ENCODE results near the gene ATP5MC2.

ATP5MC2 gene

DNA sequence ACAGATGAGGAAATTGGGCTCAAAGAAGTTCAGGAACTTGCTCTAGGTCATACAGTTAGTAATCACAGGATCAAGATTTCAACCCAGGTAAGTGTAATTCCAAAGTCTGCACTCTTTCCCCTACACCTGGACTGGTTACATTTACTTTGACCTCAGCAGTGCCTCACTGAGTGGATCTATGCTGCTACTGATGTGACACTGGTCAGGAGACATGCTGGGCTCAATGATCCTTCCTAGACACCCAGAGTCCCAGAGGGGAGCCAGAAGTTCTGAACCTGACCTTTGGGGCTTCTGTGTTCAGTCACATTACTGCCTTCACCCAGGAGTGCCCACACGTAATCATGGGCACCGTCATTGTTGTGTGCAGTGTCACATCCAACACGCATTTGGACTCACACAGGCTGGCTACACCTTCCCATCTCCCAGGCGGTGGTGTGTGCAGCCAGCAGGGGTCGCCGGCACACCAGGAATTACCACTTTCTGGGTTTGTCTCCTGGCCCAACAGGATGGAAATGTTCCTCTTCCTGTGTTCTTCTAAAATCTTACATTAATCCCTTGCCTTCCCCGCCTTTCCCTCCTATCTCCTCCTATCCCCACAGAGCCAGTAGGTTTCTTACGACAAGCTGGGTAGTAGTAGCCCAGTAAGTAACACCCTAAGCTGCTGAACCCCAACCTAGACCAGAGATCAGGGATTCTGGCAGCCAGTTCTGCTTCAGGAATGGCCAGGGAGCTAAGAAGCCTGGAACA is 25.8 kb upstream of the ATP5MC2 start:
- no peaks in the 10 kb centered on the region for H4K20me1 ChIP-seq (ENCODE audit: insufficient read depth, low read length)
- H3K9me2 ChIP-seq (ENCODE audit: low read depth, low read length) = no peaks in the 10 kb centered on the region
- H3K4me3 ChIP-seq (ENCODE audit: low read depth, low read length, poor library complexity, severe bottlenecking) = no peak overlapping the region
- no peaks in the 10 kb centered on the region for H3K36me3 ChIP-seq (ENCODE audit: insufficient read depth, low read length)
- no peaks in the 10 kb centered on the region for H3K79me2 ChIP-seq (ENCODE audit: insufficient read depth, low read length)
- peaks cover 17% of the 10 kb centered on the region; the same call in 1 of the 2 replicates for H3K27me3 ChIP-seq (ENCODE audit: insufficient read depth, low read length)
- no peak overlapping the region for H2AFZ ChIP-seq (ENCODE audit: low read length)
- no peak for TF ChIP-seq EZH2 (IDR thresholded peaks at IDR 0.05; ENCODE audit: borderline replicate concordance, low read length)
- TF ChIP-seq, protein P1, sequence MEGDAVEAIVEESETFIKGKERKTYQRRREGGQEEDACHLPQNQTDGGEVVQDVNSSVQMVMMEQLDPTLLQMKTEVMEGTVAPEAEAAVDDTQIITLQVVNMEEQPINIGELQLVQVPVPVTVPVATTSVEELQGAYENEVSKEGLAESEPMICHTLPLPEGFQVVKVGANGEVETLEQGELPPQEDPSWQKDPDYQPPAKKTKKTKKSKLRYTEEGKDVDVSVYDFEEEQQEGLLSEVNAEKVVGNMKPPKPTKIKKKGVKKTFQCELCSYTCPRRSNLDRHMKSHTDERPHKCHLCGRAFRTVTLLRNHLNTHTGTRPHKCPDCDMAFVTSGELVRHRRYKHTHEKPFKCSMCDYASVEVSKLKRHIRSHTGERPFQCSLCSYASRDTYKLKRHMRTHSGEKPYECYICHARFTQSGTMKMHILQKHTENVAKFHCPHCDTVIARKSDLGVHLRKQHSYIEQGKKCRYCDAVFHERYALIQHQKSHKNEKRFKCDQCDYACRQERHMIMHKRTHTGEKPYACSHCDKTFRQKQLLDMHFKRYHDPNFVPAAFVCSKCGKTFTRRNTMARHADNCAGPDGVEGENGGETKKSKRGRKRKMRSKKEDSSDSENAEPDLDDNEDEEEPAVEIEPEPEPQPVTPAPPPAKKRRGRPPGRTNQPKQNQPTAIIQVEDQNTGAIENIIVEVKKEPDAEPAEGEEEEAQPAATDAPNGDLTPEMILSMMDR (IDR thresholded peaks at IDR 0.05; ENCODE audit: low read length) = peak; percentile 93
- H3K9ac ChIP-seq (ENCODE audit: low read length) = no peak overlapping the region
- no peaks in the 10 kb centered on the region for H3K4me1 ChIP-seq (ENCODE audit: insufficient read depth, low read length, severe bottlenecking)
- H3K4me2 ChIP-seq (ENCODE audit: low read length) = no peak overlapping the region
- no peaks in the 10 kb centered on the region for H3F3A ChIP-seq (ENCODE audit: insufficient read depth, low read length)
- no peak overlapping the region for H3K27ac ChIP-seq (ENCODE audit: low read depth, low read length, poor library complexity, severe bottlenecking)
- H3K9me3 ChIP-seq (ENCODE audit: low read length) = no peaks in the 10 kb centered on the region

DNA sequence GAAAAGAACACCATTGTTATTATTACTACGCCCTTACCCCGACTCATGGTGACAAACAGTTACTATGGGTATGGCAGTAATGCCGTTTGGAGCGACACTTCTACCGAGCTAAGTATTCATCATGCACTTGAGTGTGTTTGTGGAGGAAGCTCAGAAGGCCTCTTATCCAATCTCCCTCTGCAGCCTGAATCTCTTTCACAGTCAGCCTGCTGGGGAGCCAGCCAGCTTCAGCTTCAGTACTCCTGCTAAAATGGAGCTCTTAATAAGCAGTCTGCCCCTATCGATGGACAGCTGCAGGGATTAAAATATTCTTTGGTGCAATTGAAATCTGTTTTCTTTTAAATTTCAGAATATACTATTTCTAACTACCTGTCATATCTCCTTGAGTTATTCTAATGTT is 24.7 kb upstream of the ATP5MC2 start:
- Histone ChIP-seq H3K27ac (ENCODE audit: low read depth, low read length, poor library complexity, severe bottlenecking) (no peak overlapping the region), H2AFZ (ENCODE audit: low read length) (no peak overlapping the region), H3K9ac (ENCODE audit: low read length) (no peak overlapping the region), H3K9me2 (ENCODE audit: low read depth, low read length) (no peaks in the 10 kb centered on the region), H3K4me1 (ENCODE audit: insufficient read depth, low read length, severe bottlenecking) (no peaks in the 10 kb centered on the region), H3K4me3 (ENCODE audit: low read depth, low read length, poor library complexity, severe bottlenecking) (no peak overlapping the region), H3K36me3 (ENCODE audit: insufficient read depth, low read length) (no peaks in the 10 kb centered on the region), H3K9me3 (ENCODE audit: low read length) (no peaks in the 10 kb centered on the region), H3K79me2 (ENCODE audit: insufficient read depth, low read length) (no peaks in the 10 kb centered on the region), H3K27me3 (ENCODE audit: insufficient read depth, low read length) (peaks cover 17% of the 10 kb centered on the region; the same call in 1 of the 2 replicates), H3K4me2 (ENCODE audit: low read length) (no peak overlapping the region), H3F3A (ENCODE audit: insufficient read depth, low read length) (no peaks in the 10 kb centered on the region), H4K20me1 (ENCODE audit: insufficient read depth, low read length) (no peaks in the 10 kb centered on the region)
- TF ChIP-seq, protein P1 (IDR thresholded peaks at IDR 0.05; ENCODE audit: low read length) = no peak
- no peak for TF ChIP-seq EZH2 (IDR thresholded peaks at IDR 0.05; ENCODE audit: borderline replicate concordance, low read length)

DNA sequence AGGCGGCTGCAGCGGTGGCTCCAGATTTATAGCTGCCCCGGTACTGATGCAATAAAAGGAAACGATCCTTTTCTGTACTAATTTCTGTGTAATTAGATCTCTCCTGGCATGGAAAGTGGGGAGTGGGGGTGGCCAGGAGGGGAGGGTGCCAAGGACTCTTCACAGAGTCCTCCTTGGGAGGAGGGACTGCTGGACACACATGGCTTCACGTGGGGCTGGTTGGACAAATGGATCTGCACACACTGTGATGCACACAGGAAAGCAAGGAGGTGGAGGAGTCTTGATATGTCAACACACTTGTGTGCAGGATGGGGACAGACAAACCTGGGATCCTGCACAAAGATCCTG is 23.8 kb upstream of the ATP5MC2 start:
- Histone ChIP-seq H3F3A (ENCODE audit: insufficient read depth, low read length) (no peaks in the 10 kb centered on the region), H3K79me2 (ENCODE audit: insufficient read depth, low read length) (no peaks in the 10 kb centered on the region), H3K9ac (ENCODE audit: low read length) (no peak overlapping the region), H3K27me3 (ENCODE audit: insufficient read depth, low read length) (peaks cover 17% of the 10 kb centered on the region; the same call in 1 of the 2 replicates), H3K4me1 (ENCODE audit: insufficient read depth, low read length, severe bottlenecking) (no peaks in the 10 kb centered on the region), H3K9me3 (ENCODE audit: low read length) (no peaks in the 10 kb centered on the region), H3K27ac (ENCODE audit: low read depth, low read length, poor library complexity, severe bottlenecking) (no peak overlapping the region), H4K20me1 (ENCODE audit: insufficient read depth, low read length) (no peaks in the 10 kb centered on the region), H3K4me2 (ENCODE audit: low read length) (no peak overlapping the region), H3K9me2 (ENCODE audit: low read depth, low read length) (no peaks in the 10 kb centered on the region), H3K4me3 (ENCODE audit: low read depth, low read length, poor library complexity, severe bottlenecking) (no peak overlapping the region), H2AFZ (ENCODE audit: low read length) (no peak overlapping the region), H3K36me3 (ENCODE audit: insufficient read depth, low read length) (no peaks in the 10 kb centered on the region)
- TF ChIP-seq, protein P1 (IDR thresholded peaks at IDR 0.05; ENCODE audit: low read length) = no peak
- no peak for TF ChIP-seq EZH2 (IDR thresholded peaks at IDR 0.05; ENCODE audit: borderline replicate concordance, low read length)
